NCI-H1694 (cell line): ENCODE results near the gene ARHGAP22.

Experiments used
- DNase-seq: peaks from one replicate; lab custom pipeline; 2025; lab: John Stamatoyannopoulos, UW

ARHGAP22 gene

DNA sequence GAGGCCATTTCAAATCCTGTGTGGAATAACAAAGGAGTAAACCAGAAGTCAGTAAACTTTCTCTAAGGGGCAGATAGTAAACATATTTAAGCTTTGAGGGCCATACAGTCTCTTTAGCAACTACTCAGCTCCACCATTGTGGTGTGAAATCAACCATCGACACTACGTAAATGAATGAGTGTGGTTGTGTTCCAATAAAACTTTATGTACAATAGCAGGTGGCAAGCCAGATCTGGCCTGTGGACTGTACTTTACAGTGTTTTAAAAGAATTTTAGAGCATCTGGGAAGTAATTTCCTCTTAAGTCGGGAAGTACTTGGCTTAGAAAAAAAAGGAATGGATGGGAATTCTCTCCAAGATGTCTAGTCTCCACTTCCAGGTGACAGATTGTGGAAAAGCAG, 71.3 kb downstream of the ARHGAP22 start:
- no peak for DNase-seq

DNA sequence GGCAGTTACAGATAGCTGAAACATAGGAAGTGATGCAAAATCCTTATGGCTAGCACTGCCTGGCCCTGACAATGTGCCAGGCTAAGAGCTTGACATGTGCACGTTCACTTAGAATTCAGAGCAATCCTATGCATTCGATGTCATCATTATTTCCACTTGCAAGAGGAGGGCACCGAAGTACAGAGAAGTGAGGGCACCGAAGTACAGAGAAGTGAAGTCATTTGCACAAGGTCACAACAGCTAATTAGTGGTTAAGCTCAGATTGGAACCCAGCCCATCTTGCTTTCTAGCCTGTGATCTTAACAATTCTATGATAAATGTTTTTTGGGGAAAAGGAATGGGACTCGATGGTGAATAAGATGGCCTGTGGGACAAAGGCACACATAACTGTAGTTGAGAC, 73.4 kb downstream of the ARHGAP22 start:
- no peak for DNase-seq

DNA sequence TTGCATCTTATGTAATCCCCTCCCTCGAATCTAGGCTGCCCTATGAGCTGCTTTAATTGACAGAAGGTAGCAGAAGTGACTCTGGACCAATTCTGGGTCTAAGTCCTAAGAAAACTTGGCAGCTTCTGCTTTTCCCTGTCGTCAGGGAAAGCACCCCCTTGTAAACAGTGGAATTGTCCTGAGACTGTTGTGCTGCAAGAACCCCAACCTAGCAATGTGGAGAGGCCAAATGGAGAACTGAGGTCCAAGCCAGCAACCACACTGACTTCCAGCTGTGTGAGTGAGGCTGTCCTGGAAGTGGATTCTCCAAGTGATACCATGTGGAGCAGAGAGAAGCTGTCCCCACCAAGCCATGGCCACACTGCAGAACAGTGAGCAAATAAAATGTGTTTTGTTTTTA, 75.5 kb downstream of the ARHGAP22 start:
- no peak for DNase-seq

DNA sequence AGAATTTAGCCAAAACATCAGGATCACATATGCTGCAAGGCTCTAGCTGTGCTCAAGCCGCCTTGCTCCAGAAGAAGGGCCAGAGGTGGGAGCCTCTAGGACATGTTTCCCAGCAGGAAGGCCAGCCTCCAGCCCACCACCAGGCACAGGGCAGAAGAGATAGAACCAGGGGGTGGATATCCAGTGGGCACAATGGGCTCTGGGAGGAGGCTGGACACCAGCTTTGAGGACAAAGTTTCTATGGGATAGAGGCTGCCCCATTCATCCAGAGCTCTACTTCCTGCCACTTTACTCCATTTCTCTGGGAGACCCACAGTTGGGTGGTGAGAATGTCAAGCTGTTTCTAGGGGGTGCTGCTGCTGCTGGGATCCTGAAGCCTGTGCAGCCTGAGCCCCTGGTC, 77.1 kb downstream of the ARHGAP22 start:
- DNase-seq: no peak

DNA sequence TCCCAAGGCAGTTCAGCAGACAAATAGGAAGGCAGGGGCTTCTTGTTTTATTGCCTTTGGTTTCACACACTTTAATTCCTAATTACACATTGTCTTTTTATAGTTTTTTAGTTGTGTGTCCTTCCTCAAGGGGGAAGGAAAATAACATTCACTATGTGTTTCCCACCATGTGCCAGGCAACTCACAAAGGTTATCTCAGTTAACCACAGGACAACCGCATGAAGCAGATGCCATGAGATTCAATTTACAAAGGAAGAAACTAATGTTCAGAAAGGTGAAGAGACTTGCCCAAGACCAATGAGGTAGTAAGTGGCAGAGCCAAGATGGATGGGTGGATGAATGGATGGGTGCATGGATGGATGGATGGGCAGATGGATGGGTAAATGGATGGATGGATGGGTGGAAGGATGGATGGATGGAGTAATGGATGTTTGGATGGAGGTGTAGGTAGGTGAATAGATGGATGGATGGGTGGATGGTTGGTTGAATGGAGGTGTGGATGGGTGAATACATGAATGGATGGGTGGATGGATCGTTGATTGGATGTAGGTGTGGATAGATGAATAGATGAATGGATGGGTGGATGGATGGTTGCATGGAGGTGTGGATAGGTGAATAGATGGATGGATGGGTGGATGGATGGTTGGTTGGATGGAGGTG, 77.9 kb downstream of the ARHGAP22 start:
- no peak for DNase-seq

DNA sequence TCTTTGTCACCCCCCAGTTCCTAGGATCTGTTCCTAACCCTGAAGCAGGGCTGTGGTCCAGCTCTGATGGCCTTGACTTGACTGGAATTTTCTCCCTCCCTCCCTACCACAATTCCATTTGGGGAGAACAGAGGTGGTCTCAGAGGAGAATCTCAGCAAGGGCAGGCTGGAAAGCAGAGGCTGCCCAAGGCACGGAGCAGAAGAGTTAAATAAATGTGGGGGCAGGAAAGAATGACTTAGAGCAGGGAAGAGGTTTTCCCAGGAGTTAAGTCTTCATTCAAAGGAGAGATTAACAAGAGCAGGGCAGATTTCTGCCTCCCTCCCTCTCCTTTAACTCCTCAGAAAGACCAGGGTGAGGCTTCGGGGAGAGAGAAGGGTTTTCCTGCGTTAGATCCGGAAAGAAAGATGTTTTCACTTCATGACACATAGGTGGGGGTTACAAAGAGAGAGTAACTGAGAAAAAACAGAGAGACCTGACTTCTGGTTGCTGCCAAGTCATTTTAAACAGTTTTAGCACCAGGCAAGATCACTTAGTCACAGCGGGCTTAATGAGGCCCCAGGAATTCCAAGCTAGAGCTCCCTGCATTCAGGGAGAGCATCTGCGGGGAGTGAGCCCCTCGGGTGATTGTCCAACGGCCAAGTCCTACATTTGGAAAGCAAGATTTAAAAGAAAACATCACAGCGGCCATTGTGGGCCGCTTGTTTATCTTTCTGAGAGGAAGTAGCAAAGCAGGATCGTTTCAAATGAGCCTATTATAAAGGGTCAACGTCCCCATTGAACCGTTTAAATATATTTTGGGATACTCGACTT, 78.7 kb downstream of the ARHGAP22 start:
- no peak for DNase-seq

DNA sequence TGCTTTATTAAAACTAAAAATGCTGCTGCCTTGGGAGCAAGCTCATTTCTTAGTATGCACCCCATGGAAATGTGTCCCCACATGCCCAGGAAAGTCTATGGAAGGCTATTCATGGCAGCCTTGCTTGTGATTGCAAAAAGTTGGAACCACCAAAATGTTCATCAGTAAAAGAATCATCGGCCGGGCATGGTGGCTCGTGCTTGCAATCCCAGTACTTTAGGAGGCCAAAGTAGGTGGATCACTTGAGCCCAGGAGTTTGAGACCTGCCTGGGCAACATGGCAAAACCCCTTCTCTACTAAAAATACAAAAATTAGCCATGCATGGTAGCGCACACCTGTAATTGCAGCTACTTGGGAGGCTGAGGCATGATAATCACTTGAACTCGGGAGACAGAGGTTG, 79.8 kb downstream of the ARHGAP22 start:
- no peak for DNase-seq

DNA sequence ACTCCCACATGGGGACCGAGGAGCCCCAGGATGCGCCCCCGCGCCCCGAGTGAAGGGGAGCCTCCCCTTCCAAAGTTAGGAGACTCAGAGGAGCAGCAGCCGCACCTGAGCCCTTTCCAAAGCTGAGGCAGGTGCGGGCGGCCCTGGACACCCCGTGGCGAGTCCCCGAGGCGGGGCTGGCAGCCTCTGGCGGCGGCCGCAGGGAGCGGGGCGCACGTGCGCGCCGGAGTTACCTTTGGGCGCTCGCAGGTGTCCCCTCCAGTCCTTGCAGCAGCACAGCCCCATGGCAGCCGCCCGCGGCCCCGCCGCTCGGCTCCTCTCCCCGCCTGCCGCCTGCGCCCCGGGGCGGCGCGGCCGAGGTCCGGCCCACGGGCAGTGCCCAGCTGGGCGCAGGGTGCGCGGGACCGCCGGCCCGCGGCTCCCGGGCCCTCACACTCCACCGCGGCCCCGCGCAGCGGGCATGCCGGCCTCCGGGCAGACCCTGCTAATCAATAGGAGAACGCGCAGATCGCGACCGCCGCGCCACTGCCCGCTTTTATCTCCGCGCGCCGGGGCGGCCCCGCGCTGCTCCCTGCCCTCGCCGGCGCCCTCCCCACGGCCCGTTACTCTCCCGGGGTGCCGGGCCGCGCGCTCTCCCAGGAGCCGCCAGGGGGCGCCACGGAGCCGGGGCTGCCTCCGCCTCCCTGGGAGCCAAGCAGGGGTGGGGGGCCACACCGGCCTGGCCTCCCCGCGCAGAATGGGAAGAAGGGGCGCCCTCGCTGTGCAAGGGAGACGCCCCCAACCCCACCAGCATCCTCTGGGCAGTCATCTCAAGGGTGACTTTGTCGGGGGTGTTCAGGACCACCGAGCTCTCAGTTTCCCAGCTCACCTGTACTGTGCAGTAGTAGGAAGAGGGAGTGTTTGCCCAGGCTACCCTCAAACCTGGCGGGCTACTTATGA, 80.8 kb downstream of the ARHGAP22 start:
- no peak for DNase-seq

DNA sequence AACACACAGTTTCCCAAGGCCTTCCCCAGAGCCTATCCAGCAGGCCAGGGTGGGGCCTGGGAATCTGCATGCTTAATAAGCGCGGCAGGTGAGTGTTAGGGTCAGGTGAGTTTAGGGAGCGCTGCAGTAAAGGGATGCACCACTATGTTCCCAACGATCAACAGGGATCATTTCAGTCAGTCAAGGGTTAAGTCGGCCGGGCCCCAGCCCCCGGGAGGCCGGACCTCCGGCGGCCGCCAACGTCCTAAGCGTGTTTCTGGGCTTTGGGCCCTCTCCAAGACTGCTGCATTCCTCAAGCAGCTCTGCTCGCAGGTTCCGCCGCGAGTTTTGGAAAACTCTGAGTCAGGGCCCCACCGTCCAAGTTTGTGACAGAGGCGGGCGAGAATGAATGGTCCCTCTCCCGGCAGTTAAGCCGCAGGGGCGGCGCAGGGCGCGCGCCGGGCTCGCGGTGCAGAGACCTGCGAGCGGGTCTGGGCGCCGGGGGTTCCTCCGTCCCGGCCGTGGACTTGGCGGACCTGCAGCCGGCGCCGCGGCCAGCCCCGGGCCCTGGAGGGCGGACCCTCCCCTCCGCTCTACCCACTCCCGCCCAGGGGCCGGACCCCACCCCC, 81.6 kb downstream of the ARHGAP22 start:
- DNase-seq: no peak

DNA sequence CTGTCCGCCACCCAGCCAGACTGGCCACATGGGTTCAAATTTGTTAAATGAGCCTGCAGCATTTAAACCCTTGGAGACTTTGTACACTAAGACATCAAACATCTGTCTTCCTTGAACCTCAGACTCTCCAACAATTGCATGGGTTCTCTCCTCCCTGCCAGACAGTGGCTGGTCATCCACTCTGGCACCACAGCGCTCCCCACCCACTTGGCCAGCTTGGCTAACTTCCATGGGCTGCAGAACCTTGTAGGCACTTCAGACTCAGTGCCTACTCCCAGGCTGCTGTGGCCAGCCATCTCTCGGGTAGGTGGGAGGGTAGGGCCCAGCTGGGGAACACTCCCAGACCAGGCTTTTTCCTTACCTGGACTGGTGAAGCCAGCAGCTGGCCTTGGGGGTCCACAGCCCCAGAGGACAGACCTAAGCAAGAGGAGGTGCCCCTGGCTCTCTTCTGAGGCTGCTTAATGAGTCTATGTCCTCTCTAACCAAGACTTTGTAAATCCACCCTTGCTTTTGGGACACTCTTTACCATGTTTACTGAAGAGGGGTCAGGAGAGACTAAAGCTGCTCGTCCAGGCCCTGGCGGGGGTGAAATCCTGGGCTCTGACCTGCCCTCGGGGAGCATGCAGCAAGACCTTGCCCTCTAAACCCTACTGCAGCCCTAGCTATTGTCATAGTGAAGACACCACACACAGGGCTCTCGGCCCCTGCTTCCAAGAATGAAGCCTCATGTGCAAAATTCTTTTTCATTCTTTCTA, 82.7 kb downstream of the ARHGAP22 start:
- DNase-seq: no peak

DNA sequence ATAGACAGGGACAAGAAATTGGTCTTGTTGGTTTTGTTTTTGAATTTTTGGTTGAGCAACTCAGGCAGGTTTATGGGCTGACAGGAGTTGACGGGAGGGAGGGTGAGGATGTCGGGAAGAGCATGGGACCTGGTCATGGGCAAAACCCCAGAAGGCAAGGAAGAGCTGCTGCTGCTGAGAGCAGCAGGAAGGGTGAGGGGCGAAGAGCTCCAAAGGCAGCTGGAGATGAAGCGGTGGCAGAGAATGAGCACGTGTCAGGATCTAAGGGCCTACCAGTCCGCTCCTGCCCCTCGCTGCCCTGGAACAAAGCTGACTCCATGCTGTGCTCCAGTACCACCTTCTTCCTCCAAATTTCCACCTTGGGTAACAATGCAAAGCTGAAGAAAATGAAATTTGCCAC, 84.3 kb downstream of the ARHGAP22 start:
- no peak for DNase-seq

DNA sequence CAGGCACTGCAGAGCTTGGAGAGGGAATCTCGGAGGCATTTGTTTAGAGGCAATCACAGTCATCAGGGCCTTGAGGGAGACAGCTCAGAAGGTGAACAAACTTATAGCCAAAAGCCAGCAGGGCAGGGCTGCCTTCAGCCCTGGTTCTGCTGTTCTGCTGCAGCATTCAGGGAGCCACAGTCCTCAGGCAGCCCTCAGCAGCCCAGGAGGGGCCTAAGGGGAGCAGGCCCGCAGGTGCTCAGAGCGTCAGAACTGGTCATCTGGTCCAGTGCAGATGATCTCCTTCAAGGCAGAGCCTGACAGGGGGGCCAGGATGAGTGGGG, 84.7 kb downstream of the ARHGAP22 start:
- DNase-seq: no peak

DNA sequence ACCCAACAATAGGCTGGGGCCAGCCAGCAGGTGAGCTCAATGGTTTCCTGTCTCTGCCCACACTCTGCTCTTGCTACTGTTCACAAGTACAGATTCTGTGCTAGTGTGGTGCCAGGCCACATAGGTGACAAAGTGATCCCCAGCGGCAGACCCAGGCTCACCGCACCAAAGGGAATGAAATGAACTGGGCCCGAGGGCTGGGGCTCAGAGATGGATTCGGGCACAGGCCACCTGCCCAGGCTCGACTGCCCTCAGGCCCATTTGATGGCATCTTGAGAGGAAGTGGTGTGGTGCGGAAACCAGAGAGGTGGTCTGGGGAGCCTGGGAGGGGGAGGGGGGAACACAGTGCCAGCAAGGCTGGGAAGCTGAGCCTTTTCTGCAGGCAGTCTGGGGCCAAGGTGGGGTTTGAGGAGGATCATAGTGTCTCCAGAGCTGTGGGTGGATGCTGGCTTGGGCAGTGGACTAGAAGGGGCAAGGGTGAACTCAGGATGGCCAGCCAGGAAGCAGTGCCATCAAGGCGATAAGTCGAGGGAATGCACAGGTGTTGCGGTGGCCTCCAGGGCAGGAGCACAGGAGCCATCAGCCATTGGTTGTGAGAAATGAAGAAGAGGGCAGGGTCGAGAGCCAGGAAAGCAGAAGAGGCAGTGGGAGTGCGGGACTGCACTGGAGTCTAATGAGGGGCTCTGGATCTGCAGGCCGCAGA, 85.2 kb downstream of the ARHGAP22 start:
- DNase-seq: no peak

DNA sequence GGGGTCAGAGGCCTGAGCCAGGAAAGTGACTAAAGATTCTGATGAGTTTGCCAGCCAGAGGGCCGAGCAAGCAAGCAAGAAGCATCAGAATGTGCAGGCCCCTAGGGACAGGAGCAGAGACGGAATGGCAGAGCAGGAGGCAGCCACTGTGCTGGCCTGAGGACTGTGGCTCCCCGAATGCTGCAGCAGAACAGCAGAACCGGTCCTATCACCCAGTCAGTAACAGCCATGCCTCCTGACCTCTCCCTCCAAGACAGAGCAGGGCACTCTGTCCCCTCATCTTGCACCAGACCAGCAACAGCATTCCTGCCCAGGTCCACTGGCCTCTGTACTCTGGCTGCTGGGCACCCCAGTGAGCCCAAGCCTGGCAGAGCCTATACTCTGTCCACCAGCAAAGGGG, 85.9 kb downstream of the ARHGAP22 start:
- no peak for DNase-seq

DNA sequence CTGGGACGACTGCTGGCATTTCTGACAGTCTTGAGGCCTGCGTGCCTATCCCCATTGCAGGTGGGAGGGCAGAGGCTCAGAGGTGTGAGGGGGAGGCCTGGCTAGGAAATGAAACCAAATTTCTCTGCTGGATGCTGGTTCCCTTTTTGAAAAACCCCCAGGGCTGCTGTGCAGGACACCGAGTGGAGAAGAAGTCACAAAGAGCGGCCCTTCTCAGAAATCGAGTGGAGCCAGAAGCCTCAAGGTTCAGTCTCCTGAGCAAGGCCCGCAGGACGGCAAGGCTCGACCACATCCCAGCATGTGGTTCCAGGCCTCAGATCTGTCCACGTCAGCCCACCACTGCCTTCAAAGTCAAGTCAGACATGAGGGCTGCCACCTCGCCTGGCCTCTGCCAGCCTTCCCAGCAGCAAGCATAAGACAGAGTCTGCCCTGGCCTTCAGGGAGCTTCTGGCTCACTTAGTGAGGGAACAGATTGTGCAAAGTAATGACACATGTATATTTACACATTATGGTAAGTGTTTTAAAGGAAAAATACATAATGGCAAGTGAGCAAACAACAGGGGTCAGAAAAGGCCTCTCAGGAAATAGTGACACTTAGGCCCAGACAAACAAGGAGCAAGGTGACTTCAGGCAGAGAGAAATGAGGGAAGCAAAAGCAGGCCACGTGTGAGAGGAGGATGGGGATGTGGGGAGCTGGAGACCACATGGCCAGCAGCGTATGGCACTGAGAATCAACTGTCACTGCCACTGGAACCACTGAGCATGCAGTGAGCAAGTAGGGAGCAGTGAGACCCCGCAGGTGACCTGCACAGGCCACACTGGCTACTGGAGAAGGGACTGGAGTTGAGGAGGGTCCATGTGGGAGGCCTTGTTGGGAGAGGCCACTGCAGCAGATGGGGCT, 86.7 kb downstream of the ARHGAP22 start:
- no peak for DNase-seq

DNA sequence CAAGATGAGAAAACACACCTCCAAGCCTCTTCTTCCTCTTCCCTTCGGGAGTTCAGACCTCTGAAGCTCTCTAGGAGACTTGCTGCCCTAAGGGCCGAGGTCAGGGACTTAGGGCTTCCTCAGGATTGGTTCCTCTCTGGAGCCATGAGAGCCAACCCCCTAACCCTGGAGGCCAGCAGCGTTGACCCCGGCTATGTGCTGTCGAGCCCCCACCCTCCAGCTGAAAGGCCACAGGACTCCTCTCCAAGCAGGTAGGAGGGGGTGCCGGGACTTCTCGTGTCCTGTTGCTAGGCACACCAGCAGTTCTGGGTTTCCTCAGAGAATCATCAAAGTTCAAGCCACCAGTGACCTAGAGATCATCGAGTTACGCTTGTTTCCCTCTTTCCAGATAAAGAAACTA, 87.4 kb downstream of the ARHGAP22 start:
- no peak for DNase-seq

DNA sequence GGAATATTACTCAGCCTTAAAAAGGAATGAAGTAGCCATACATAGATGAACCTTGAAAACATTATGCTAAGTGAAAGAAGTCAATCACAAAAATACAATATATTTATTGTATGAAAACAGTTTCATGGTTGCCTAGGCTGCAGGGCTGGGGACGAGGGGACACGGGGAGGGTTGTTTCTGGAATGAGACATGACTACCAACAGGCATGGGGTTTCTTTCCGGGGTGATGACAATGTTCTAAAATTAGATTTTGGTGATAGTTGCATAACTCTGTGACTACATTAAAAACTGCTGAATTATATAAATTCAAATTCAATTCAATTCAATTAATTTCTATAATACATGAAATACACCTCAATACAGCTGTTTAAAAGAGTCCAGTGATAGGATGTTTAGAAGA, 88.0 kb downstream of the ARHGAP22 start:
- DNase-seq: no peak

DNA sequence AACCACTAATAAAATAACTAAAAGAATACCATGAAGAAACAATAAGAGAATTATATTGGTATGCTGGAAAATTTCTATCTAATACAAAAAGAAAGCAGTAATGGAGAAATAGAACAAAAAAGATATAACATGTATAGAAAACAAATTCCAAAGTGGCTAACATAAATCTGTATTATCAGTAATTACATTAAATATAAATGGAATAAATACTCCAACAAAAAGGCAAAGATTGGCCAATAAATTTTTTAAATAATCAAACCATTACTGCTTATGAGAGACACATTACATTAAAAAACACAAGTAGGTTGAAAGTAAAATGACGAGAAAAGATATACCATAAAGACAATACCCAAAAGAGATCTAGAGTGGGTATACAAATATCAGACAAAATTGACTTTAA, 90.0 kb downstream of the ARHGAP22 start:
- no peak for DNase-seq

DNA sequence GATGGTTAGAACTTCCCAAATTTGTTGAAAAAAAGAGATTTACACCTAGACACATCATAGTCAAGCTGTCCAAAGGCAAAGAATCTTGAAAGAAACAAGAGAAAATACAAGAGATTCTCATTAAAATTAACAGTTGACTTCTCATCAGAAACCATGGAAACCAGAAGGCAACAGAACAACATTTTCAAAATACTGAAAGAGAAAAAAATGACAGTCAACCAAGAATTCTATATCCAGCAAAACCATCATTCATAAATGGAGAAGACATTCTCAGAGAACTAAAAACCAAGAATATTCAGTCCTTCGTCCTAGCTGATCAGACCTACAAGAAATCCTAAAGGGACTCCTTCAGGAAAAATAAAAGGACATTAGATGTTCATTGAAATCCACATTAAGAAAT, 90.6 kb downstream of the ARHGAP22 start:
- DNase-seq: no peak

DNA sequence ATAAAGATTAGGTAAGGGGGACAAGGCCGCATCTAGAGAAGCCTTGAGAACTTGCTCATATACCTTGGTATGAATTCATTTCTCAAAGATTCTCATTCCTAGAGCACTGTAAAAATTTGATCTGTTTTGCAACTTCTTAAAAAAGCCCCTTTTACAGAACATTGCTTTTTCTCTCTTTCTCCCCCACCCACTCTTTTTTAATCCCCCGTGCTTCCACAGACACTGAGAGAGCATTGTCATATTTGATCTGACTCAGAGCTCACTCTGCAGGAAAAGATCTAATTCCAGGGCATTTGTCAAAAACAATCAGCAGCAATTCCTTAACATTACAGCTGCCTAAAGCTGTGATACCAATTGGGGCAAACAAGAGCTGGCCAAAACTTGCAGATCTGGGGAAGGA, 92.0 kb downstream of the ARHGAP22 start:
- no peak for DNase-seq
